Esophagus muscularis mucosa (tissue), 4 donors: ENCODE measurements around the gene DPF3. TPM values are rescaled to one million over a fixed set of nuclear protein-coding genes. Genes with fewer than 3 reads are reported as not detected.

Source experiments
- DNase-seq: peaks from one replicate; pipeline ENCODE4 v3.0.0-alpha.2; 2017; ENCODE audit errors: extremely low spot score
- H3K27ac ChIP-seq, 4 donors: fragments of 200-600 bp; sonication (generic); replicated peaks in 1 of 4; 1 replicate in 3 of 4; 2 replicates in 1 of 4; pipeline ENCODE4 v1.5.1; 2016 to 2019; ENCODE audit warnings: mild to moderate bottlenecking in 1 of 4
- H3K27me3 ChIP-seq, 4 donors: fragments of 200-600 bp; sonication (generic); one replicate each; pipeline versions ENCODE4 v1.5.1 to v1.6.0; 2016 to 2019
- H3K36me3 ChIP-seq, 4 donors: fragments of 200-600 bp; sonication (generic); one replicate each; pipeline ENCODE4 v1.5.1; 2016 to 2019
- H3K4me1 ChIP-seq, 4 donors: fragments of 200-600 bp; sonication (generic); one replicate each; pipeline ENCODE4 v1.5.1; 2016 to 2019
- H3K4me3 ChIP-seq, 4 donors: fragments of 200-600 bp; sonication (generic); 1 replicate in 2 of 4; 2 replicates in 2 of 4; pipeline ENCODE4 v1.5.1; 2016 to 2019; ENCODE audit warnings: mild to moderate bottlenecking in 4 of 4, moderate library complexity in 1 of 4
- H3K9me3 ChIP-seq, 4 donors: fragments of 200-600 bp; sonication (generic); 1 replicate in 3 of 4; 2 replicates in 1 of 4; pipeline ENCODE4 v1.5.1; 2016 to 2019
- EP300 ChIP-seq: sonication (generic); formaldehyde crosslinking; IDR thresholded peaks from one replicate; pipeline ENCODE4 v1.6.1; 2017; ENCODE audit warnings: antibody characterized with exemption
- POLR2A ChIP-seq: fragments of 450-650 bp; IDR thresholded peaks from one replicate; pipeline ENCODE4 v1.6.1; 2017; ENCODE audit warnings: antibody characterized with exemption, moderate library complexity, mild to moderate bottlenecking, low read depth
- POLR2AphosphoS5 ChIP-seq, 2 donors: sonication (generic); formaldehyde crosslinking; IDR thresholded peaks; one replicate each; pipeline ENCODE4 v1.6.1; 2017; ENCODE audit warnings: antibody characterized with exemption in 2 of 2
- WGBS: methylation state at CpG from one replicate; pipeline ENCODE4 v1.1.5; 2018; 5-methylcytosine and 5-hydroxymethylcytosine counted together
- intact Hi-C: fragments of 100-400 bp; cut with DNase I; formaldehyde crosslinking; loops from one replicate; pipeline ENCODE4 v1.15.1; 2023
- total RNA-seq, 4 donors: library from RNA; depleted of rRNA; stranded (reverse); fragments of >200 nt; gene quantifications; one replicate each; pipeline versions ENCODE4 v1.1.0 to v1.2.1, GENCODE V29; 2016
- TF ChIP-seq, protein P1 (sequence below), 3 experiments: fragments of 200-600 bp in 2 of 3; fragments of 450-650 bp in 1 of 3; sonication (generic) in 2 of 3; IDR thresholded peaks; one replicate each; pipeline ENCODE4 v1.5.1; 2017 to 2019; ENCODE audit warnings: antibody characterized with exemption in 3 of 3, mild to moderate bottlenecking in 2 of 3, moderate library complexity in 1 of 3

DPF3 gene
- total RNA-seq, 4 donors from 2014 or later: 0.78 to 2.5 (median 1.7) TPM

DNA sequence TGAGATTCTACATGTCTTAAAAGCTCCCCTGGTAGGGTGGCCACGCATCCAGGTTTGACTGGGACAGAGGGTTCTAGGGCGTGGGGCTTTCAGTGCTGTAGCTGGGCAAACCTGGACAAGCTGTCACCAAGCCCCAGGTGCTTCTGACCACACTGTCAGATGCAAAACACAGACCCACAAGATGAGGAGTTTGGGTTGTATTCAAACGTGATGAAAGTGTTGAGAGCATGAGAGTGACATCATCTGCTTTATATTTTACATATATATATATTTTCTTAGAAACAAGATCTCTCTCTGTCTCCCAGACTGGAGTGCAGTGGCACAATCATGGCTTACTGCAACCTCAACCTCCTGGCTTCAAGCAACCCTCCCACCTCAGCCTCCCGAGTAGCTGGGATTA lies 210.1 kb downstream of the DPF3 start:
- intact Hi-C loops: no loop called here
- Histone ChIP-seq H3K4me3 (no peak overlapping the region), H3K4me1 (peaks cover 0 to 6% (median 3%) of the 10 kb centered on the region in 4 donors), H3K27ac (no peak overlapping the region), H3K9me3 (no peaks in the 10 kb centered on the region), H3K27me3 (peaks cover 0 to 9% (median 0%) of the 10 kb centered on the region in 4 donors), H3K36me3 (peaks cover 0 to 8% (median 0%) of the 10 kb centered on the region in 4 donors)
- no peak for DNase-seq
- 75% methylated on average over 4 of the region's 4 CpGs for WGBS
- TF ChIP-seq, protein P1, sequence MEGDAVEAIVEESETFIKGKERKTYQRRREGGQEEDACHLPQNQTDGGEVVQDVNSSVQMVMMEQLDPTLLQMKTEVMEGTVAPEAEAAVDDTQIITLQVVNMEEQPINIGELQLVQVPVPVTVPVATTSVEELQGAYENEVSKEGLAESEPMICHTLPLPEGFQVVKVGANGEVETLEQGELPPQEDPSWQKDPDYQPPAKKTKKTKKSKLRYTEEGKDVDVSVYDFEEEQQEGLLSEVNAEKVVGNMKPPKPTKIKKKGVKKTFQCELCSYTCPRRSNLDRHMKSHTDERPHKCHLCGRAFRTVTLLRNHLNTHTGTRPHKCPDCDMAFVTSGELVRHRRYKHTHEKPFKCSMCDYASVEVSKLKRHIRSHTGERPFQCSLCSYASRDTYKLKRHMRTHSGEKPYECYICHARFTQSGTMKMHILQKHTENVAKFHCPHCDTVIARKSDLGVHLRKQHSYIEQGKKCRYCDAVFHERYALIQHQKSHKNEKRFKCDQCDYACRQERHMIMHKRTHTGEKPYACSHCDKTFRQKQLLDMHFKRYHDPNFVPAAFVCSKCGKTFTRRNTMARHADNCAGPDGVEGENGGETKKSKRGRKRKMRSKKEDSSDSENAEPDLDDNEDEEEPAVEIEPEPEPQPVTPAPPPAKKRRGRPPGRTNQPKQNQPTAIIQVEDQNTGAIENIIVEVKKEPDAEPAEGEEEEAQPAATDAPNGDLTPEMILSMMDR (IDR thresholded peaks at IDR 0.05): no peak
- TF ChIP-seq EP300 (no peak), POLR2AphosphoS5 (IDR thresholded peaks at IDR 0.05) (no peak), POLR2A (no peak)

DNA sequence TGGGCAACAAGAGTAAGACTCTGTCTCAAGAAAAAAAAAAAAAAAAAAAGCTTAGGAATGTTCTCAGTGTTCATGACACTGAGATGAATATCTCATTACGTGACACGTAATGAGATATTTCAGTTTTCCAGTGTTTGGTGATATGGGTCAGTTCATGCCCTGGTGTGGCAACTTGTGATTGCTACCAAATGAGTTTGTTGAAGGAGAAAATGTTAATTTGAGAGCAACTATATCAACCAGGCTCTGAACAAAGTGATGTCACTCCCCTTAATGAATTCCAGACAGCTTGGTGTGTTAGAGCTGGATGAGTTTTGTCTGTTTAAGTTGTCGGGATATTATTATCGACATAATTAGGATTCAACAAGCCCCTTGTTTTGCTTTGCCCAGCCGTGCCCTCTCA lies 211.7 kb downstream of the DPF3 start:
- H3K4me1 ChIP-seq: peaks cover 0 to 6% (median 3%) of the 10 kb centered on the region in 4 donors
- H3K36me3 ChIP-seq: peaks cover 0 to 9% (median 0%) of the 10 kb centered on the region in 4 donors
- intact Hi-C loops: no loop called here
- H3K27me3 ChIP-seq: peaks cover 0 to 9% (median 0%) of the 10 kb centered on the region in 4 donors
- 73% methylated on average over 5 of the region's 5 CpGs for WGBS
- no peak overlapping the region for H3K27ac ChIP-seq
- TF ChIP-seq, protein P1 (IDR thresholded peaks at IDR 0.05): no peak
- no peak for TF ChIP-seq POLR2AphosphoS5 (IDR thresholded peaks at IDR 0.05)
- no peak for TF ChIP-seq POLR2A
- no peak for TF ChIP-seq EP300
- no peak overlapping the region for H3K4me3 ChIP-seq
- no peak for DNase-seq
- no peaks in the 10 kb centered on the region for H3K9me3 ChIP-seq

DNA sequence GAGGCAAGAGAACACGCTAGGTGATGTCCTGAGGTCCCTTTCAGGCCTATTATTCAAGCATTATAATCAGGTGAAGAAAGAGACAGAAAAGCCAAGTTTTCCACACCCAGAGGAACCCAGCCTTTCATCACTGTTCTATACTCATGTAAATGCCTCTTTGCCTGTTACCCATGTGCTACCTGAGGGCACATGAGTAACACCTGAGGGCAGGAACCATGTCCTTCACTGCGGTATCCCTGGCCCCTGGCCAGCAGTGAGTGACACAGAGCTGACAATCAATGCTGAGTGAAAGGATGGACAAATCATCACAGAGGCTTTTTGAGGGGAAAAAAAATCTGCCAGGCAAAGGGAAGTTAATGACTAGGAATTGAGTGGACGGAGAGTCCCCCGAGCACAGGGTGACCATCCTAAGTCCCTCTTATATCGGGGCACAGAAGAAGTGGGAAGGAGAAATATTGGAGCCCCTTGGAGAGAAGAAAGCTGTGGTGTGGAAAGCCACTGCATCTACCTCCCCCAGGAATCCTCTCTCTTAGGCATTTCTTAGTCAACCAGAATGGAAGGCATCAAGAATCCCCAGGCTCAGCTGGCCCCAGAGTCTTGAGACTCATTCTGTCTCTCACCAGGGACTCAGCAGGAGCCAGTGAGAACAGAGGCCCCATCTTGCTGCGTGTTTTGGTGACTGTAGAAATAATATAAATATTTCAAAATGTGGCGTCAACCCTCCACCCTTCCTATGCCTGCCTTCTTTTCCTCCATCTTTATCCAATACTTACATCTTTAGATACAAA lies 212.9 kb downstream of the DPF3 start:
- no peak overlapping the region for H3K27ac ChIP-seq
- H3K9me3 ChIP-seq: no peaks in the 10 kb centered on the region
- intact Hi-C loops: no loop called here
- H3K36me3 ChIP-seq: peaks cover 0 to 9% (median 0%) of the 10 kb centered on the region in 4 donors
- peaks cover 0 to 6% (median 3%) of the 10 kb centered on the region in 4 donors for H3K4me1 ChIP-seq
- no peak overlapping the region for H3K4me3 ChIP-seq
- 92% methylated on average over 7 of the region's 7 CpGs for WGBS
- H3K27me3 ChIP-seq: peaks cover 0 to 9% (median 0%) of the 10 kb centered on the region in 4 donors
- no peak for DNase-seq
- TF ChIP-seq POLR2A (no peak), POLR2AphosphoS5 (IDR thresholded peaks at IDR 0.05) (no peak), EP300 (no peak)
- TF ChIP-seq, protein P1 (IDR thresholded peaks at IDR 0.05): no peak

DNA sequence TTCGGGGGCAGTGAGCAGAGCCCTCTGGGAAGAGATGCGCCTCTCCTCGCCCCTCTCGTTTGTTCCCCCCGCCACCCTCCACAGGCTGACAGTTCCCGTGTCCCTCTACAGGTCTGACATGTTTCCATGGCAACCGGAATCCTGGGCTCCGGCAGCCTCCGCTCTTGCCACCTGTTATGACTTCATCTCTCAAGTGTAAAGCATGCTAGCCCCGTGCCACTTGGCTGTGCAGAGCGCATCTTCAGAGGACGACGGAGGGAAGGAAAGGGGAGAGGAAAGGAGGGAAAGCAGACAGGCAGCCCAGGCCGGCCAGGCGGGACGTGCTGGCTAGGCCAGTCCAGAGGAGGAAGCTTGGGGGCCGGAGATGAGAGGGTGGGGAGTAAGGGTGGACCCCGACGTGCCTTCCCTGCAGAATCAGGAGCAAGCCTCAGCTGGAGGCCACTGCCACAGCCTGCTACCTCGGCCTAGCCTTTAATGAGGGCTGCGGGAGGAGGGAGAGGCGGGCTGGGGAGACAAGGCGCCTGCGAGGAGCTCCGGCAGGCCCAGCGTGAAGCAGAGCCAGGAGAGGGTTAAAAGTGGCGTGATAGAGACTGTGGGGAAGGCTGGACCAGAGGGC lies 214.3 kb downstream of the DPF3 start:
- no peak overlapping the region for H3K27ac ChIP-seq
- DNase-seq: no peak
- intact Hi-C loops: no loop called here
- WGBS: 62% methylated on average over 27 of the region's 27 CpGs
- no peaks in the 10 kb centered on the region for H3K9me3 ChIP-seq
- no peak overlapping the region for H3K4me3 ChIP-seq
- TF ChIP-seq POLR2A (no peak), POLR2AphosphoS5 (IDR thresholded peaks at IDR 0.05) (no peak), EP300 (no peak)
- TF ChIP-seq, protein P1 (IDR thresholded peaks at IDR 0.05): no peak
- peaks cover 0 to 6% (median 3%) of the 10 kb centered on the region in 4 donors for H3K4me1 ChIP-seq
- peaks cover 0 to 5% (median 0%) of the 10 kb centered on the region in 4 donors for H3K36me3 ChIP-seq
- H3K27me3 ChIP-seq: peaks cover 0 to 9% (median 0%) of the 10 kb centered on the region in 4 donors
